Measurements from ENCODE around the gene SFI1.

- TF ChIP-seq CTCF (IDR thresholded peaks at IDR 0.05) (no peak), POLR2A (IDR thresholded peaks at IDR 0.05) (no peak), POLR2AphosphoS5 (IDR thresholded peaks at IDR 0.05) (no peak), EP300 (IDR thresholded peaks at IDR 0.05) (no peak)
These were observed 119.1 kb downstream of the SFI1 start for GRCh38 chr22:31615491-31615860.
